ENCODE results near the gene LRMDA.

Gene LRMDA

GRCh38 chr10:76268954-76269353 lies 837.5 kb downstream of the LRMDA start:
- H3K27me3 Mint-ChIP-seq: no peaks in the 10 kb centered on the region
- H3K36me3 Mint-ChIP-seq (ENCODE audit: insufficient read depth): no peaks in the 10 kb centered on the region
- DNase-seq (no peak), ATAC-seq (replicated peaks) (no peak)
- no peaks in the 10 kb centered on the region for H3K4me1 Mint-ChIP-seq (ENCODE audit: low read depth in 2 of 2)
- peaks cover 7 to 12% of the 10 kb centered on the region in 2 donors for H3K9me3 Mint-ChIP-seq
- H3K4me3 Mint-ChIP-seq: no peak overlapping the region
- no peak overlapping the region for H3K27ac Mint-ChIP-seq

- DNase-seq (no peak), ATAC-seq (replicated peaks) (no peak)
- Mint-ChIP-seq H3K27ac (no peak overlapping the region), H3K27me3 (no peaks in the 10 kb centered on the region), H3K4me3 (no peak overlapping the region), H3K9me3 (peaks cover 7 to 12% of the 10 kb centered on the region in 2 donors), H3K36me3 (ENCODE audit: insufficient read depth) (no peaks in the 10 kb centered on the region), H3K4me1 (ENCODE audit: low read depth in 2 of 2) (no peaks in the 10 kb centered on the region)
These were observed 839.0 kb downstream of the LRMDA start for GRCh38 chr10:76270464-76270863.

- no peaks in the 10 kb centered on the region for H3K27me3 Mint-ChIP-seq
- H3K27ac Mint-ChIP-seq: no peak overlapping the region
- peaks cover 9 to 20% of the 10 kb centered on the region in 2 donors for H3K9me3 Mint-ChIP-seq
- DNase-seq (no peak), ATAC-seq (replicated peaks) (no peak)
- H3K4me3 Mint-ChIP-seq: no peak overlapping the region
- no peaks in the 10 kb centered on the region for H3K4me1 Mint-ChIP-seq (ENCODE audit: low read depth in 2 of 2)
- no peaks in the 10 kb centered on the region for H3K36me3 Mint-ChIP-seq (ENCODE audit: insufficient read depth)
These were observed 843.5 kb downstream of the LRMDA start for GRCh38 chr10:76274933-76275332.

GRCh38 chr10:76278811-76279460 lies 847.5 kb downstream of the LRMDA start:
- Mint-ChIP-seq H3K9me3 (peaks cover 3 to 25% of the 10 kb centered on the region in 2 donors), H3K4me1 (ENCODE audit: low read depth in 2 of 2) (no peaks in the 10 kb centered on the region), H3K27me3 (no peaks in the 10 kb centered on the region), H3K27ac (no peak overlapping the region), H3K4me3 (no peak overlapping the region), H3K36me3 (ENCODE audit: insufficient read depth) (no peaks in the 10 kb centered on the region)
- DNase-seq: no peak
- ATAC-seq (replicated peaks): no peak

GRCh38 chr10:76281659-76282058 lies 850.2 kb downstream of the LRMDA start:
- Mint-ChIP-seq H3K4me3 (no peak overlapping the region), H3K4me1 (ENCODE audit: low read depth in 2 of 2) (no peaks in the 10 kb centered on the region), H3K27ac (no peak overlapping the region), H3K27me3 (no peaks in the 10 kb centered on the region), H3K36me3 (ENCODE audit: insufficient read depth) (no peaks in the 10 kb centered on the region), H3K9me3 (peaks cover 3 to 36% of the 10 kb centered on the region in 2 donors)
- DNase-seq (no peak), ATAC-seq (replicated peaks) (no peak)

- Mint-ChIP-seq H3K4me1 (ENCODE audit: low read depth in 2 of 2) (no peaks in the 10 kb centered on the region), H3K36me3 (ENCODE audit: insufficient read depth) (no peaks in the 10 kb centered on the region), H3K27ac (no peak overlapping the region), H3K9me3 (peaks cover 3 to 33% of the 10 kb centered on the region in 2 donors), H3K4me3 (no peak overlapping the region), H3K27me3 (no peaks in the 10 kb centered on the region)
- DNase-seq (no peak), ATAC-seq (replicated peaks) (no peak)
These were observed 850.9 kb downstream of the LRMDA start for GRCh38 chr10:76282061-76283025.

- ATAC-seq (replicated peaks) (no peak), DNase-seq (no peak)
- Mint-ChIP-seq H3K9me3 (peaks cover 3 to 23% of the 10 kb centered on the region in 2 donors), H3K4me3 (no peak overlapping the region), H3K27ac (no peak overlapping the region), H3K36me3 (ENCODE audit: insufficient read depth) (no peaks in the 10 kb centered on the region), H3K27me3 (no peaks in the 10 kb centered on the region), H3K4me1 (ENCODE audit: low read depth in 2 of 2) (no peaks in the 10 kb centered on the region)
These were observed 852.9 kb downstream of the LRMDA start for GRCh38 chr10:76284351-76284750.

- H3K27ac Mint-ChIP-seq: no peak overlapping the region
- DNase-seq (no peak), ATAC-seq (replicated peaks) (no peak)
- H3K36me3 Mint-ChIP-seq (ENCODE audit: insufficient read depth): no peaks in the 10 kb centered on the region
- no peak overlapping the region for H3K4me3 Mint-ChIP-seq
- no peaks in the 10 kb centered on the region for H3K4me1 Mint-ChIP-seq (ENCODE audit: low read depth in 2 of 2)
- no peaks in the 10 kb centered on the region for H3K27me3 Mint-ChIP-seq
- peaks cover 3 to 23% of the 10 kb centered on the region in 2 donors for H3K9me3 Mint-ChIP-seq
These were observed 853.6 kb downstream of the LRMDA start for GRCh38 chr10:76285012-76285411.

- H3K27ac Mint-ChIP-seq: no peak overlapping the region
- DNase-seq (no peak), ATAC-seq (replicated peaks) (no peak)
- no peaks in the 10 kb centered on the region for H3K36me3 Mint-ChIP-seq (ENCODE audit: insufficient read depth)
- no peaks in the 10 kb centered on the region for H3K4me1 Mint-ChIP-seq (ENCODE audit: low read depth in 2 of 2)
- no peaks in the 10 kb centered on the region for H3K27me3 Mint-ChIP-seq
- no peak overlapping the region for H3K4me3 Mint-ChIP-seq
- H3K9me3 Mint-ChIP-seq: peaks cover 3 to 23% of the 10 kb centered on the region in 2 donors
These were observed 854.1 kb downstream of the LRMDA start for GRCh38 chr10:76285515-76285914.

- no peaks in the 10 kb centered on the region for H3K27me3 Mint-ChIP-seq
- H3K36me3 Mint-ChIP-seq (ENCODE audit: insufficient read depth): no peaks in the 10 kb centered on the region
- ATAC-seq (replicated peaks): no peak
- no peaks in the 10 kb centered on the region for H3K4me1 Mint-ChIP-seq (ENCODE audit: low read depth in 2 of 2)
- H3K27ac Mint-ChIP-seq: no peak overlapping the region
- no peak overlapping the region for H3K4me3 Mint-ChIP-seq
- peaks cover 3 to 23% of the 10 kb centered on the region in 2 donors for H3K9me3 Mint-ChIP-seq
- no peak for DNase-seq
These were observed 855.1 kb downstream of the LRMDA start for GRCh38 chr10:76286536-76286935.

GRCh38 chr10:76287856-76288255 lies 856.4 kb downstream of the LRMDA start:
- DNase-seq (no peak), ATAC-seq (replicated peaks) (no peak)
- Mint-ChIP-seq H3K4me3 (no peak overlapping the region), H3K9me3 (peaks cover under 1 to 19% of the 10 kb centered on the region in 2 donors), H3K36me3 (ENCODE audit: insufficient read depth) (no peaks in the 10 kb centered on the region), H3K4me1 (ENCODE audit: low read depth in 2 of 2) (no peaks in the 10 kb centered on the region), H3K27ac (no peak overlapping the region), H3K27me3 (no peaks in the 10 kb centered on the region)

- no peak for ATAC-seq (replicated peaks)
- no peaks in the 10 kb centered on the region for H3K27me3 Mint-ChIP-seq
- no peak for DNase-seq
These were observed 859.8 kb downstream of the LRMDA start for GRCh38 chr10:76291175-76291574.

GRCh38 chr10:76291885-76292284 lies 860.5 kb downstream of the LRMDA start:
- Mint-ChIP-seq H3K27ac (no peak overlapping the region), H3K36me3 (ENCODE audit: insufficient read depth) (no peaks in the 10 kb centered on the region), H3K27me3 (no peaks in the 10 kb centered on the region), H3K4me3 (no peak overlapping the region), H3K9me3 (peaks cover 2 to 14% of the 10 kb centered on the region in 2 donors), H3K4me1 (ENCODE audit: low read depth in 2 of 2) (no peaks in the 10 kb centered on the region)
- ATAC-seq (replicated peaks) (no peak), DNase-seq (no peak)

More at GRCh38 chr10:76291175-76291574, 859.8 kb downstream of the LRMDA start:
- Mint-ChIP-seq H3K4me3 (no peak overlapping the region), H3K4me1 (ENCODE audit: low read depth in 2 of 2) (no peaks in the 10 kb centered on the region), H3K27ac (no peak overlapping the region), H3K36me3 (ENCODE audit: insufficient read depth) (no peaks in the 10 kb centered on the region), H3K9me3 (peaks cover 2 to 14% of the 10 kb centered on the region in 2 donors)

- no peak for DNase-seq
- H3K27ac Mint-ChIP-seq: no peak overlapping the region
- peaks cover 7 to 14% of the 10 kb centered on the region in 2 donors for H3K9me3 Mint-ChIP-seq
- no peaks in the 10 kb centered on the region for H3K36me3 Mint-ChIP-seq (ENCODE audit: insufficient read depth)
- no peaks in the 10 kb centered on the region for H3K4me1 Mint-ChIP-seq (ENCODE audit: low read depth in 2 of 2)
- no peaks in the 10 kb centered on the region for H3K27me3 Mint-ChIP-seq
- no peak for ATAC-seq (replicated peaks)
- H3K4me3 Mint-ChIP-seq: no peak overlapping the region
These were observed 865.5 kb downstream of the LRMDA start for GRCh38 chr10:76296957-76297356.
